ENCODE results near the gene NAA15. TPM values are rescaled to one million over a fixed set of nuclear protein-coding genes. Genes with fewer than 3 reads are reported as not detected.
"Not testable (repeated sequence)": the region's sequence is repeated elsewhere in the genome, so short reads cannot be mapped to it uniquely, and the experiment has no call there.

The NAA15 gene
- total RNA-seq, 1 donor from 2014 or later: 15.5 TPM

DNA sequence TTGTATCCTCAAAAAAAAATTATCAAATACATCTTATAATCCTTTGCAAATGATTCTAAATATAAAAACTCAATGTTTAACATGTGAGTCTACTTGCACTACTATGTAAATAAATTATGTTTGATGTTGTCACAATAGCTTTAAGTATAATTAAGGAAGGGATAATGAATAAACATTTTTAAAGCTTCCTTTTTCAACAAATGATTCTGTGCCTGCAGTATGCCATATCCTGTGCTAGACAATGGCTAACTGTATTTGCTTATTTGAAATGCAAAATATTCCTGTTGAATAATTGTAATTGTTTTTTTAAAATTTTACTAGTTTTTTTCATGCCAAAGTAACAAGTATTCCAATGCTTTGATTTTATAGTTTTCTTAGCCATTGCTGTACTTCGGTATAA lies 60.0 kb downstream of the NAA15 start:
- DNase-seq (ENCODE audit: low read depth in 2 of 2): no peak

GRCh38 chr4:139367421-139368090 lies 66.3 kb downstream of the NAA15 start:
- DNase-seq (ENCODE audit: low read depth in 2 of 2): peak in 1 of 2 donors; percentile 6

- peak; percentile 23 to 58 for DNase-seq (ENCODE audit: low read depth in 2 of 2)
Observed at GRCh38 chr4:139368998-139369397, 67.7 kb downstream of the NAA15 start.

GRCh38 chr4:139374251-139374650 lies 72.9 kb downstream of the NAA15 start:
- DNase-seq (ENCODE audit: low read depth in 2 of 2): no peak

GRCh38 chr4:139386421-139386820 lies 85.1 kb downstream of the NAA15 start:
- DNase-seq (ENCODE audit: low read depth in 2 of 2): no peak

DNA sequence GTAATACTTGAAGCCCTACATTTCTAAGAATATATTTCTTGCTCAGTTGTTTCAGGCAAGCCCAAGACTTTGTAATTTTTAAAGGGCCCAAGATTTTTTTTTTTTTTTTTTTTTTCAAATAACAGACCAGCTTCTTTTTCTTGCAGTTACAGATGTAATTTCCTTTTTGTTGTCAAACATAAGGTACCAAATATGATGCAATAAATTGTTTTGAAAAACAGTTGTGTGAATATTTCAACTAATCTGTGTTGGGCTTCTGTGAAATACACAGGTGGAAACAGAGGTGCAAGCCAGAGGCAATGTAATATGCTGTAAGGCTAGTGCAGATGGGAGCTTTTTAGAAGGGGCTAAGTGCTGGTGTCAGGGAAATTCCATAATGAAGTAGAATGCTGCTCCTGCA lies 87.8 kb downstream of the NAA15 start:
- DNase-seq (ENCODE audit: low read depth in 2 of 2): no peak

GRCh38 chr4:139389991-139390390 lies 88.7 kb downstream of the NAA15 start:
- DNase-seq (ENCODE audit: low read depth in 2 of 2): no peak

DNA sequence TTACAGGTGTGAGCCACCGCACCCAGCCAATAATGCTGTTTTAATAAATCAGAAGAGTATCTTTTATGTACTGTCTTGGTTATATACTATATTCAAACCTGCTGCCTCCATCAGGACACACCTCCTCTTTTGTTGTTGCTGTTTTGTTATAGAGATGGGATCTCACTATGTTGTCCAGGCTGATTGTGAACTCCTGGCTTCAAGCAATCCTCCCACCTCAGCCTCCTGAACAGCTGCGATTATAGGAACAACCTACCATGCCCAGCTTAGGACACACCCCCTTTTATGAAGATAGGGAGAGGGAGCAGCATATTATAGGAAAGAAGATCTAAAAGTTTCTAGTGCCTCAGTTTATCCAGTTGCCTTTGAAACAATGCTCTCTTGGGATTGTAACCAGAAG lies 90.4 kb downstream of the NAA15 start:
- DNase-seq (ENCODE audit: low read depth in 2 of 2): no peak

- DNase-seq (ENCODE audit: low read depth in 2 of 2): no peak
Observed at GRCh38 chr4:139392797-139393196, 91.5 kb downstream of the NAA15 start.

DNA sequence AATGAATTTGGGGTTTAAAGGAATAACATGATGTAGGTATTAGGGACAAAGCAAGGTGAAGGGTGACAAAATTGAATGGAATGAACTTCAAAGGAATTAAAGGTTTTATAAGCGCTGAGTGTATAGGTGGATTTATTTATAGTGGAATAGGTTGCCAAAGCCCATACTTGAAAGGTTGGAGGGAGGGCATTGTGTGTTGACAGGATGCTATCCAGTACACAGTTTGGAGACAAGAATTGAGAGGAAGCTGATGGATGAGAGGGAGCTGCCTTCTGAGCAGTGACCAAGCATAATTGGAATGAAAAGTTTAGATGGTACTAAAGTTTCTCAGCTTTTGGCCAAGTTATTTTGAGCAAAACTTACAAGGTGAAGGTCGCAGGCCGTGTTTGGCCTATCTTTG lies 100.1 kb downstream of the NAA15 start:
- DNase-seq (ENCODE audit: low read depth in 2 of 2): no peak

DNA sequence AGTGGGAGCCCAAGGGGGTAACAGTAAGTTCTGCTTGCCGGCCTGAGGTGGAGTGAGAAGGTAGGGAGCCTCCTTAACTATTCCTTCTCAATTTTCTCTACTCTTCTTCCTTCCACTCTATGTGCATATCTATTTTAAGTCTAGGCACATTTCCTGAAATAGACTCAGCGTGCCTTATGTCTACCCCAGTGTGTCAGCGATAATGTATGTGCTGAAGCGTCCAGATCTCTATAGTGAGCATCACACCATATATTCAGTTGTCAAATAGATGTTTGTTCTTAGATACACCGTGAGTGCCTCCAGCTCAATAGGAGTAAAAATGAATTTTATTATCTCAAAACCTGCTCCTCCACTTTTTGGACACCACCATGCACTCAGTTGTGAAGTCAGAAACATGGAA lies 101.1 kb downstream of the NAA15 start:
- DNase-seq (ENCODE audit: low read depth in 2 of 2): no peak

GRCh38 chr4:139403462-139403861 lies 102.2 kb downstream of the NAA15 start:
- DNase-seq (ENCODE audit: low read depth in 2 of 2): peak; percentile 20 to 26

DNA sequence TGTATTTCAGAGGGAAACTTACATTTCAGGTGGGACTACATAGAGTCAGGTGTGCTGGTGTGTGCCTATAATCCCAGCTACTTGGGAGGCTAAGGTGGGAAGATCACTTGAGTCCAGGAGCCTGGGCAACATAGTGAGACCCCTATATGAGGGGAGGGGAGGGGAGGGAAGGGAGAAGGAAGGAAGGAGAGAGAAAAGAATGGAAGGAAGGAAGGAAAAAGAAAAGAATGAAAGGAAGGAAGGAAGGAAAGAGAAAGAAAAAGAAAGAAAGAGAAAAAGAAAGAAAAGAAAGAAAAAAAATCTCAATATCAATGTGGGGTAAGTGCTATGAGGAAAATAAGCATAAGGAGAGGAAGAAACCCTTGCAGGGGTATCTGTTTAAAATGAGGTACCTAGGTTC lies 109.0 kb downstream of the NAA15 start:
- no peak for DNase-seq (ENCODE audit: low read depth in 2 of 2)

DNA sequence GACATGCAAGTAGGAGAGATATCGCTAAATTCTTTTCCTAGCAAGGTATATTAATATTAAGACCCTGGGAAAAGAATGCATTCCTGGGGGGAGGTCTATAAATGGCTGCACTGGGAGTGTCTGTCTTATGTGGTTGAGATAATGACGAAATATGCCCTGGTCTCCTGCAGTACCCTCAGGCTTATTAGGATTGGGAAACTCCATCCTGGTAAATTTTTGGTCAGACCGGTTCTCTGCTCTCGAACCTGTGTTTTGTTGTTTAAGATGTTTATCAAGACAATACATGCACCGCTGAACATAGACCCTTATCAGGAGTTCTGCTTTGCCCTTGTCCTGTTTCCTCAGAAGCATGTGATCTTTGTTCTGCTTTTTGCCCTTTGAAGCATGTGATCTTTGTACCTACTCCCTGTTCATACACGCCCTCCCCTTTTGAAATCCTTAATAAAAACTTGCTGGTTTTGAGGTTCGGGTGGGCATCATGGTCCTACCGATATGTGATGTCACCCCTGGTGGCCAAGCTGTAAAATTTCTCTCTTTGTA lies 113.4 kb downstream of the NAA15 start:
- DNase-seq (ENCODE audit: low read depth in 2 of 2): not testable (repeated sequence)

DNA sequence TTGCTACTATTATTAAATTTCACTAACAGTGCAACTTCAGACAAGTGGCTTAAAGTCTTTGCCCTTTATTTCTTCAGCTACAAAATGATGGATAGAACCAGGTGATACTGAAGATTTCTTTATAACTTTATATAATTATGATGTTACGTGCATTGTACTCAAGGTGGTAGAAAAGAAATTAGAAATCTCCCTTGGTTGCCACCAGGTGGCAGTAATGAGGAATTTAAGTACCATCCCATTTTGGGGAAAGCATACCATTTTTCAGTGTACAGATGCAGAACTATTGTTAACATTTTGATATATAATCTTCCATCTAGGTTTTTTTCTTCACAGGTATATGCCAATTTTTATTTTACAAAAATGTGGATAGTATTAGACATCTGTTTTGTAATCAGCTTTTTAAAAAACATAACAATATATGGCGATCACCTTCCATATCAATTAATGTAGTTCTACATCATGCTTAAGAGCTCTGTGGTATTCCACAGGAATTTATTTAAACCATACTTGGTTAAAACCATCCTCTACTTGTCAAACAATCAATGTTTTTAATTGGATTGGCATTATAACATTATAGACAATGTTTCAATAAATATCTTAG lies 114.9 kb downstream of the NAA15 start:
- peak; percentile 77 to 83 for DNase-seq (ENCODE audit: low read depth in 2 of 2)

- peak; percentile 94 to 99 for DNase-seq (ENCODE audit: low read depth in 2 of 2)
Observed at GRCh38 chr4:139419388-139419914, 118.1 kb downstream of the NAA15 start.

DNA sequence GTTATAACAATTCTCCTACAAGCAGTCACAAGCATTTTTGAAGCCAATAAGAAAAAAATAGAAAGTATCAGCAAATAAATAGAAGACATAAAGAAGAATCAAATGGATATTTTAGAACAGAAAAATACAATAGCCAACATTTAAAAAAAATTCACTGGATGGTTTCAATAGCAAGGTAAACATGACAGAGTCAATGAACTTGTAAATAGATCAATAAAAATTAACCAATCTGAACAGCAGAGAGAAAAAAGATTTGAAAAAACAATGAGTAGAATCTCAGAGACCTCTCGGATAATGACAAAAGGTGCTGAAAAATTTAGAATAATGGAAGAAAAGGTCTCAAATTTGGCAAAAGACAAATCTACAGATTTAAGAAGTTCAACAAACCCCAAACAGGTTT lies 119.3 kb downstream of the NAA15 start:
- DNase-seq (ENCODE audit: low read depth in 2 of 2): no peak

DNA sequence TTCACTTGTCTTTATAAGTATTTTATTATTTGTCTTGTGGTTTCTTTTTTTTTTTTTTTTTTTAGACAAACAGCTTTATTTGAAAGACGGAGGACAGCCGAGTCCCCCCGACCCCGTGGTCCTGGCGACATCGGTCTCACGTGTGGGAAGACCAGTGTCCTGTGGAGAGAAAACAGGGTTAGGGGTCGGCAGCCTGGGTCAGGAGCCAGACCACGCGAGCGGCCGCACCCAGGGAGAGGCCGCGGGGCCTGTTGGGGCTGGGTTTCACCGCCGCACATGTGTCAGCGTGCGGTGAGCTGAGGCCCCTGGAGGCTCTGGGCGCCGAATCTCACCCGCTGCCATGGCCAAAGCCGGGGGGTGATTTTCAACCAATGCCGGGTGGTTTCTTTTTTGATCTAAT lies 134.8 kb downstream of the NAA15 start:
- DNase-seq (ENCODE audit: low read depth in 2 of 2): no peak

DNA sequence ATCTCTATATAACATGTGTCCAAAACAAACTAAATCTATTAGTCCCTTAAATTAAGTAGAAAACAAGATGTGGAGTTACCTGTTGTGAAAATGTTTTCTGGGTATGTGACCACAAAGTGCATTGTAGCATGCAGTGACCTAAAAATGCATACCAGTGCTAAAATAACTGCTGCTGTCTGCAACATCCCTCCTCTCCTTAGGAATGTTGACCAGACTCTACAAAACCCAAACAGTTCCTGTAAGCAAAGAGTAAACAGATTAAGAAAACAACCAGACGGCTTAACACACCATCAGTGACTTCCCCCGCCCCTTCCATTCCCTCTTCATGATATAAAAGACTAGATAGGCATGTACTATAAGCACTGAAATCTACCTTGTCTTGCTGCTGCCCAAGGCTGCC lies 136.8 kb downstream of the NAA15 start:
- no peak for DNase-seq (ENCODE audit: low read depth in 2 of 2)

- DNase-seq (ENCODE audit: low read depth in 2 of 2): no peak
Observed at GRCh38 chr4:139441029-139441428, 139.7 kb downstream of the NAA15 start.

DNA sequence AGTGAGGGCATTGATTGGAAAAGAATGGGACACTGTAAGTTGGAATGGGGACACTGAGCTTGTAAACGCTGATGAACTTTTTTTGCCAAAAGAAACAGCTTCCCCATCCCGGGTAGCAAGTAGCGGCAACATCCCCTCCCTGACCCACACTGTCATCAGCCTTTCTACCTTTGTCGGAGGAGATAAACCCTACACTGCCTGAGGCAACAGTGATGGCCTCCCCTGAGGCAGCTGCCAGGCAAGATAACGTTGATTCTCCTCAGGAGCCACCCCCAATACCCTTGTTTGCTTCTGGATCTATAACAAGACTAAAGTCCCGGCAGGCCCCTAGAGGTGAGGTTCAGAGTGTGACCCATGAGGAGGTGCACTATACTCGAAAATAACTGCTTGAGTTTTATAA lies 142.4 kb downstream of the NAA15 start:
- DNase-seq (ENCODE audit: low read depth in 2 of 2): no peak

GRCh38 chr4:139444881-139445280 lies 143.6 kb downstream of the NAA15 start:
- DNase-seq (ENCODE audit: low read depth in 2 of 2): not testable (repeated sequence)

- not testable (repeated sequence) for DNase-seq (ENCODE audit: low read depth in 2 of 2)
Observed at GRCh38 chr4:139447078-139447477, 145.8 kb downstream of the NAA15 start.
